PFSK-1 (cell line): ENCODE measurements around the gene NBEA.

Source experiments
- FOXP2 ChIP-seq: optimal IDR thresholded peaks from 2 replicates; pipeline ENCODE3; 2011; ENCODE audit warnings: borderline replicate concordance, control low read depth, inconsistent platforms; ENCODE audit not compliant: insufficient read depth; ENCODE audit errors: extremely low read length, extremely low read depth
- POLR2AphosphoS5 ChIP-seq: IDR thresholded peaks from 2 replicates; pipeline ENCODE4 v1.6.1; 2012; ENCODE audit warnings: low read depth, mild to moderate bottlenecking, control low read depth, low read length, moderate library complexity
- SIN3A ChIP-seq: IDR thresholded peaks from 2 replicates; pipeline ENCODE4 v1.6.1; 2012; ENCODE audit warnings: mild to moderate bottlenecking, low read length, moderate library complexity, borderline replicate concordance; ENCODE audit not compliant: insufficient read depth
- TAF1 ChIP-seq: IDR thresholded peaks from 2 replicates; pipeline ENCODE4 v1.6.1; 2012; ENCODE audit warnings: low read length, control low read depth, borderline replicate concordance; ENCODE audit not compliant: insufficient read depth
- TF ChIP-seq, protein P1 (sequence below), 2 experiments: IDR thresholded peaks; 2 replicates each; pipeline versions ENCODE4 v1.6.1 to v1.8.0; 2011 to 2012; ENCODE audit warnings: low read depth in 2 of 2, low read length in 2 of 2, control low read depth in 1 of 2, inconsistent platforms in 1 of 2, mild to moderate bottlenecking in 1 of 2, moderate library complexity in 1 of 2; ENCODE audit not compliant: insufficient read depth in 1 of 2

DNA sequence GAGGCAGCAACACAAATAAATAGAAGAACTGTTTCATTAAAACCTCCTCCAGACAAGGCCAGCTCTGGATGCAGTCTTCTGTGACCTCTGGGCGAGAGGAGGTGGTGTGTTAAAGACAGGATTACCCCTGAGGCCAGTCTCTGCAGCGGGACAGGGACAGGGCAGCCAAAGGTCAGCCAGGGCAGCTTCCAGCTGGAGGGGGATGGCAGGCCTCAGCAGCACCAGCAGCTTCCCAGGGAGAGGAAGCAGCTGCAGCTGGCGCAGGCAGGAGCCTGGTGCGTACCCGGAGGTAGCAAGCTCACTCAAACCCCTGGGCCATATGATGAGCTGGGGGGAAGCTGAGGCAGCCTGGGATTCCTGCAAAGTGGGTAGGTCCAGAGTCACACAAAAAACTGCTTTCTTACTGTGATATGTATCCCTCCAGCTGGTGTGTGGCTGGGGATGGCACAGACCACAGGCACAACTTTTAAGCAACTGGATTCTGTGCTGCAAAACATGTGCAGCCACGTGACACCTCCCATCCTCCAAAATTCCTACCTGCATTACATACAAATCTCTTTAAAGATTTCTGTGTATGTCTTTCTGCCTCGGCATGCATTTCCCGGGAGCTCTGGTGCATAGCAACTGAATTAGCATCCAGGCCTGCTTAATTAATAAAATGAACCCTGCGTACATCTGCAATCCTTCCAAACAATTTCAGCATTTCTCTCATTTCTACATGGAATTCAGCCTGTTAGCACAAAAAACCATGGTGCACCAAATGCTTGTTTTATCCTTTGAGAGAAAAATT lies 772.7 kb downstream of the NBEA start:
- TF ChIP-seq SIN3A (no peak), TAF1 (no peak), POLR2AphosphoS5 (no peak), FOXP2 (peak; percentile 39)
- TF ChIP-seq, protein P1, sequence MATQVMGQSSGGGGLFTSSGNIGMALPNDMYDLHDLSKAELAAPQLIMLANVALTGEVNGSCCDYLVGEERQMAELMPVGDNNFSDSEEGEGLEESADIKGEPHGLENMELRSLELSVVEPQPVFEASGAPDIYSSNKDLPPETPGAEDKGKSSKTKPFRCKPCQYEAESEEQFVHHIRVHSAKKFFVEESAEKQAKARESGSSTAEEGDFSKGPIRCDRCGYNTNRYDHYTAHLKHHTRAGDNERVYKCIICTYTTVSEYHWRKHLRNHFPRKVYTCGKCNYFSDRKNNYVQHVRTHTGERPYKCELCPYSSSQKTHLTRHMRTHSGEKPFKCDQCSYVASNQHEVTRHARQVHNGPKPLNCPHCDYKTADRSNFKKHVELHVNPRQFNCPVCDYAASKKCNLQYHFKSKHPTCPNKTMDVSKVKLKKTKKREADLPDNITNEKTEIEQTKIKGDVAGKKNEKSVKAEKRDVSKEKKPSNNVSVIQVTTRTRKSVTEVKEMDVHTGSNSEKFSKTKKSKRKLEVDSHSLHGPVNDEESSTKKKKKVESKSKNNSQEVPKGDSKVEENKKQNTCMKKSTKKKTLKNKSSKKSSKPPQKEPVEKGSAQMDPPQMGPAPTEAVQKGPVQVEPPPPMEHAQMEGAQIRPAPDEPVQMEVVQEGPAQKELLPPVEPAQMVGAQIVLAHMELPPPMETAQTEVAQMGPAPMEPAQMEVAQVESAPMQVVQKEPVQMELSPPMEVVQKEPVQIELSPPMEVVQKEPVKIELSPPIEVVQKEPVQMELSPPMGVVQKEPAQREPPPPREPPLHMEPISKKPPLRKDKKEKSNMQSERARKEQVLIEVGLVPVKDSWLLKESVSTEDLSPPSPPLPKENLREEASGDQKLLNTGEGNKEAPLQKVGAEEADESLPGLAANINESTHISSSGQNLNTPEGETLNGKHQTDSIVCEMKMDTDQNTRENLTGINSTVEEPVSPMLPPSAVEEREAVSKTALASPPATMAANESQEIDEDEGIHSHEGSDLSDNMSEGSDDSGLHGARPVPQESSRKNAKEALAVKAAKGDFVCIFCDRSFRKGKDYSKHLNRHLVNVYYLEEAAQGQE (IDR thresholded peaks at IDR 0.05; ENCODE audit: insufficient read depth in 1 of 2, low read depth in 2 of 2, low read length in 2 of 2): no peak
